Measurements from ENCODE around the gene RTN4R.

The RTN4R gene

GRCh38 chr22:20258584-20259326 is 9.4 kb downstream of the RTN4R start:
- Histone ChIP-seq H3K4me3 (ENCODE audit: low read length, poor library complexity, severe bottlenecking) (no peak overlapping the region), H3F3A (ENCODE audit: low read depth) (no peaks in the 10 kb centered on the region), H3K4me2 (ENCODE audit: low read depth, low read length, poor library complexity, severe bottlenecking) (no peak overlapping the region), H3K27me3 (ENCODE audit: insufficient read depth, low read length, poor library complexity, severe bottlenecking) (no peaks in the 10 kb centered on the region), H3K36me3 (ENCODE audit: insufficient read depth, low read length) (no peaks in the 10 kb centered on the region), H3K9me3 (ENCODE audit: insufficient read depth, low read depth, low read length) (no peaks in the 10 kb centered on the region), H3K79me2 (ENCODE audit: insufficient read depth, low read length) (peaks cover 48% of the 10 kb centered on the region; the same call in 1 of the 2 replicates), H3K9ac (ENCODE audit: low read depth, low read length, poor library complexity, severe bottlenecking) (no peak overlapping the region), H2AFZ (ENCODE audit: low read length) (no peak overlapping the region), H3K4me1 (ENCODE audit: insufficient read depth, low read length, poor library complexity, severe bottlenecking) (peaks cover 10% of the 10 kb centered on the region), H4K20me1 (ENCODE audit: insufficient read depth, low read length, poor library complexity, severe bottlenecking) (peaks cover 3% of the 10 kb centered on the region), H3K9me2 (replicated peaks; ENCODE audit: low read depth, low read length) (no peaks in the 10 kb centered on the region)
- TF ChIP-seq, protein P1, sequence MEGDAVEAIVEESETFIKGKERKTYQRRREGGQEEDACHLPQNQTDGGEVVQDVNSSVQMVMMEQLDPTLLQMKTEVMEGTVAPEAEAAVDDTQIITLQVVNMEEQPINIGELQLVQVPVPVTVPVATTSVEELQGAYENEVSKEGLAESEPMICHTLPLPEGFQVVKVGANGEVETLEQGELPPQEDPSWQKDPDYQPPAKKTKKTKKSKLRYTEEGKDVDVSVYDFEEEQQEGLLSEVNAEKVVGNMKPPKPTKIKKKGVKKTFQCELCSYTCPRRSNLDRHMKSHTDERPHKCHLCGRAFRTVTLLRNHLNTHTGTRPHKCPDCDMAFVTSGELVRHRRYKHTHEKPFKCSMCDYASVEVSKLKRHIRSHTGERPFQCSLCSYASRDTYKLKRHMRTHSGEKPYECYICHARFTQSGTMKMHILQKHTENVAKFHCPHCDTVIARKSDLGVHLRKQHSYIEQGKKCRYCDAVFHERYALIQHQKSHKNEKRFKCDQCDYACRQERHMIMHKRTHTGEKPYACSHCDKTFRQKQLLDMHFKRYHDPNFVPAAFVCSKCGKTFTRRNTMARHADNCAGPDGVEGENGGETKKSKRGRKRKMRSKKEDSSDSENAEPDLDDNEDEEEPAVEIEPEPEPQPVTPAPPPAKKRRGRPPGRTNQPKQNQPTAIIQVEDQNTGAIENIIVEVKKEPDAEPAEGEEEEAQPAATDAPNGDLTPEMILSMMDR (conservative IDR thresholded peaks at IDR 0.05; ENCODE audit: low read length), result peak; percentile 72
- no peak for TF ChIP-seq EZH2phosphoT487 (IDR thresholded peaks at IDR 0.05; ENCODE audit: borderline replicate concordance)

- no peak overlapping the region for H3K9ac ChIP-seq (ENCODE audit: low read depth, low read length, poor library complexity, severe bottlenecking)
- no peaks in the 10 kb centered on the region for H3K9me3 ChIP-seq (ENCODE audit: insufficient read depth, low read depth, low read length)
- H3K79me2 ChIP-seq (ENCODE audit: insufficient read depth, low read length), result peaks cover 49% of the 10 kb centered on the region; the same call in 1 of the 2 replicates
- no peak overlapping the region for H3K4me3 ChIP-seq (ENCODE audit: low read length, poor library complexity, severe bottlenecking)
- no peaks in the 10 kb centered on the region for H3F3A ChIP-seq (ENCODE audit: low read depth)
- no peaks in the 10 kb centered on the region for H3K27me3 ChIP-seq (ENCODE audit: insufficient read depth, low read length, poor library complexity, severe bottlenecking)
- no peak overlapping the region for H3K4me2 ChIP-seq (ENCODE audit: low read depth, low read length, poor library complexity, severe bottlenecking)
- H3K36me3 ChIP-seq (ENCODE audit: insufficient read depth, low read length), result no peaks in the 10 kb centered on the region
- peaks cover 3% of the 10 kb centered on the region for H4K20me1 ChIP-seq (ENCODE audit: insufficient read depth, low read length, poor library complexity, severe bottlenecking)
- H3K4me1 ChIP-seq (ENCODE audit: insufficient read depth, low read length, poor library complexity, severe bottlenecking), result peaks cover 10% of the 10 kb centered on the region
- H3K9me2 ChIP-seq (replicated peaks; ENCODE audit: low read depth, low read length), result no peaks in the 10 kb centered on the region
- no peak overlapping the region for H2AFZ ChIP-seq (ENCODE audit: low read length)
- TF ChIP-seq, protein P1 (conservative IDR thresholded peaks at IDR 0.05; ENCODE audit: low read length), result no peak
- TF ChIP-seq EZH2phosphoT487 (IDR thresholded peaks at IDR 0.05; ENCODE audit: borderline replicate concordance), result no peak
Measured at GRCh38 chr22:20258021-20258299, 10.2 kb downstream of the RTN4R start.

- Histone ChIP-seq H3K9me2 (replicated peaks; ENCODE audit: low read depth, low read length) (no peaks in the 10 kb centered on the region), H3F3A (ENCODE audit: low read depth) (no peaks in the 10 kb centered on the region), H3K27me3 (ENCODE audit: insufficient read depth, low read length, poor library complexity, severe bottlenecking) (no peaks in the 10 kb centered on the region), H2AFZ (ENCODE audit: low read length) (no peak overlapping the region), H3K36me3 (ENCODE audit: insufficient read depth, low read length) (no peaks in the 10 kb centered on the region), H3K4me2 (ENCODE audit: low read depth, low read length, poor library complexity, severe bottlenecking) (no peak overlapping the region), H3K79me2 (ENCODE audit: insufficient read depth, low read length) (peaks cover 54% of the 10 kb centered on the region; the same call in 1 of the 2 replicates), H3K9me3 (ENCODE audit: insufficient read depth, low read depth, low read length) (no peaks in the 10 kb centered on the region), H3K4me1 (ENCODE audit: insufficient read depth, low read length, poor library complexity, severe bottlenecking) (peaks cover 10% of the 10 kb centered on the region), H3K9ac (ENCODE audit: low read depth, low read length, poor library complexity, severe bottlenecking) (no peak overlapping the region), H4K20me1 (ENCODE audit: insufficient read depth, low read length, poor library complexity, severe bottlenecking) (peaks cover 3% of the 10 kb centered on the region), H3K4me3 (ENCODE audit: low read length, poor library complexity, severe bottlenecking) (no peak overlapping the region)
- TF ChIP-seq, protein P1 (conservative IDR thresholded peaks at IDR 0.05; ENCODE audit: low read length), result no peak
- no peak for TF ChIP-seq EZH2phosphoT487 (IDR thresholded peaks at IDR 0.05; ENCODE audit: borderline replicate concordance)
Measured at GRCh38 chr22:20257212-20258020, 10.7 kb downstream of the RTN4R start.

Measured in Loucy (cell line).